ENCODE results near the gene MCM10.

GRCh38 chr10:13206546-13207443, 45.4 kb downstream of the MCM10 start:
- TF ChIP-seq POLR2A (IDR thresholded peaks at IDR 0.05) (no peak), CTCF (IDR thresholded peaks at IDR 0.05) (peak in 2 of 3 donors; percentile 10 to 11)

Measured in breast epithelium (tissue), 3 donors.